Stomach (tissue), 4 donors: Measurements from ENCODE around the gene UBE2U.

Experiments used
- EP300 ChIP-seq: sonication (generic); formaldehyde crosslinking; IDR thresholded peaks from one replicate; pipeline ENCODE4 v1.6.1; 2017; ENCODE audit warnings: antibody characterized with exemption
- POLR2A ChIP-seq, 4 donors: fragments of 450-650 bp; IDR thresholded peaks; one replicate each; pipeline ENCODE4 v1.6.1; 2016; ENCODE audit warnings: antibody characterized with exemption in 4 of 4, control low read depth in 2 of 4, mild to moderate bottlenecking in 1 of 4, moderate library complexity in 1 of 4
- POLR2AphosphoS5 ChIP-seq, 3 donors: sonication (generic); formaldehyde crosslinking; IDR thresholded peaks; one replicate each; pipeline ENCODE4 v1.6.1; 2016; ENCODE audit warnings: antibody characterized with exemption in 3 of 3

DNA sequence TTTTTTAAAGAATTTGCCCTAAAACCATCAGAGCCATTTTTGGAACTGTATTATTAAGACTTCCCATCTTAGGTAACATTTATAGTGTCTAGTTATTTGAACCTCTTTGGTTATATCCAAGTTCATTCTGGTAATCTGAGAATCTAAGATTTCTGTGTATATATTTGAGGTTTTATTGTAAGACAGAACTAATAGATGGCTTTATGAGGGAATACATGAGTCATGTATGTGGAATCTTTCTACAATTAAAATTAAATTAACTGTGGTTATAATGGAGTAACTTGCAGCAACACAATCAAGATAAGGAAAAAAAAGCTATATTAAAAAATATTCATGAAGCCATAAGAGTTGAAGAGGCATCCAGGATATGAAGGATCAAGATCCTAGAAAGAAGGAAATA, 92.1 kb downstream of the UBE2U start:
- TF ChIP-seq EP300 (no peak), POLR2AphosphoS5 (IDR thresholded peaks at IDR 0.05) (no peak), POLR2A (IDR thresholded peaks at IDR 0.05) (no peak)
